Suppressor macrophage treated with lipopolysaccharide for 1 hour (primary cell): ENCODE results near the gene EIF1.

Experiments
- DNase-seq, 3 donors: peaks; one replicate each; pipeline ENCODE4 v3.0.0-alpha.2; 2020 to 2022

Gene EIF1

DNA sequence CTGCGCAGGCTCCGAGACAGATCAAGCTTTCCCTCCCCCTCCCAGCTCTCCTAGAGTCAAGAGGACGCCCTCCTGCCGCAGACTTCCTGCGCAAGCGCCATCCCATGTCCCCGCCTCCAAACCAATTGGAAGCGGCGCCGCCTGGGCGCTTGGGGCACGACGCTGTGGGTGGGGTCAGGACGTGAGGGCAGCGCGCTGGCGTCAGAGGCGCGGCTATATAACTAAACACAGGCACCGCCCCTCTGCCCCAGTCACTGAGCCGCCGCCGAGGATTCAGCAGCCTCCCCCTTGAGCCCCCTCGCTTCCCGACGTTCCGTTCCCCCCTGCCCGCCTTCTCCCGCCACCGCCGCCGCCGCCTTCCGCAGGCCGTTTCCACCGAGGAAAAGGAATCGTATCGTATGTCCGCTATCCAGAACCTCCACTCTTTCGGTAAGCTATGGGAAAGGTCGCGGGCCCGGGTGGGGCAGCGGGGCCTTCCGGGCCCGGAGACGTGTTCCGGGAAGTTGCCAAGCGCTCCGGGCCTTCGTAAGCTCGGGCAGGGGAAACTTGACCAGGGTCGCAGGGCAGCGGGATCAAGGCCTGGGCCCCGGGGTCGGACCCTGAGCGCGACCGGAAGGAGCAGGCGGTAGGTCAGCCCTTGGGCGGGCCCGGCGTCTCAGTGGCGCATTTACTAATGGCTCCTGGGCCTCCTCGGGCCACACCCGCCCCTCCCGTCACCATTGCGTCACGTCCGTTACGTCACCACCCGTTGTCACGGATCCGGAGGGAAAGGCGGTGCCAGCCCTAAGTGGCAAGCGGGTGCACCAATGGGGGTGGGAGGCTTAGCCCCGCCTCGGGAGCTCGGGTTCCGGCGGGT, at the start of gene EIF1:
Gene EIF1 (plus strand): TSS at position 245 of the 856 bp plus-strand sequence. CDS start 154 bp downstream, at position 399.
- DNase-seq = peak; percentile 100

DNA sequence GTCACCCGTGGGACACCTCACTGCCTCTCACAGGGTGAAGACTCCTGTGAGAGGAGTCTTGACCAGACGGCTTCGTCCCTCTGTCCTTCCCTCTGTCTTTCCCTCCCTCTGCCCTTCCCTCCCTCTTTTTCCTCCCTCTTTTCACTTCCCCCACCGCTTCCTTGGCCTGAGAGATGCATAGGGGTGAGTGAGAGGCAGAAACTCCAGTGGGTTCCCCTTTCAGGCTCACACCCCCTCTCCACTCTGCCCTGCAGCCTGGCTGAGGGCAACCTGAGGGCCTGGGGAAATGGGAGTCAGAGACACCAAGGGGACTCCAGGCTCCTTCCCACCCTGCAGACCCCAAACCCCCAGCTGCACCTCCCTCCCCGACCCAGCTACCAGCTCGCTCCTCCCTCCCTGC, 49.7 kb upstream of the EIF1 start:
- peak; percentile 31 to 52 (median 42) for DNase-seq

DNA sequence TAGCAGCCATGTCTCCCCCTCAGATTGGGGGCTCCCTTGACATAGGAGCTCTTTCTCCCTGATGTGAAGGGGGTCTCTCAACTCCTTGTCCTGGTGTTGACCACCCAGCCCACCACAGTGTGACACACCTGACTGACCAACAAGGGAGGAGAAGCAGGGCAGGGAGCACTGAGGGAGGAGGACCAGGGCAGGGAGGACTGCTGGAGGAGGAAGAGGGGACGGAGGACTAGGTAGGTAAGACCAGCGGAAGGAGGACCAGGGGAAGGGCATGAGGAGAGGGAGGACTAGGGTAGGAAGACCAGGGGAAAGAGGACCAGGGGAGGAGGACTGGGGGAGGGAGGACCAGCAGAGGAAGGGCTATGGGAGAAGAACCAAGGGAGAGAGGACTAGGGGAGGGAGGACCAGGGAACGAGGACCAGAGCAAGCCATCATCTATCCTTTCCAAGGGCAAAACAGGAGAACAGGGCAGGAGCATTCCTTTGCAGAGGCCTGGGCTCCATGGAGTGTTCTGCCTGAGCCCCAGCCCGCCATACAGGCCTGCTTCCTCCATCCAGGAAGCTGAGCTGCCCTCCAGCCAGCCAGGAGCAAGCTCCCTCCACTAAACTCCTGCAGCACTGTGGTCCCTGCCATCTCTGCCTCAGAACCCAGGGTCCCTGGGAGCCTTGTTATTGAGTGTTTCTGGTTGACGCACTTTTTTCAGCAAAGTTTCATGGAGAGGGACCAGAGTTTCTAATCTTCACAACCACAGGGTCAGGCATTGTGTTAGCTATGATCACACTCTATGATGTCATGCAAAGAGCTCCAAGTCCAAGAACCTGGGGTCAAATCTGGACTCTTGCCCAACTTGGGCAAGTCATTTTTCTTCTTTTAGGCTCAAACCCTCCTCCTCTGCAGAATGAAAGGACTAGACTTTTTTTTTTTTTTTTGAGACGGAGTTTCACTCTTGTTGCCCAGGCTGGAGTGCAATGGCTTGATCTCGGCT, 48.9 kb upstream of the EIF1 start:
- DNase-seq = peak in 2 of 3 donors; percentile 27 to 43

DNA sequence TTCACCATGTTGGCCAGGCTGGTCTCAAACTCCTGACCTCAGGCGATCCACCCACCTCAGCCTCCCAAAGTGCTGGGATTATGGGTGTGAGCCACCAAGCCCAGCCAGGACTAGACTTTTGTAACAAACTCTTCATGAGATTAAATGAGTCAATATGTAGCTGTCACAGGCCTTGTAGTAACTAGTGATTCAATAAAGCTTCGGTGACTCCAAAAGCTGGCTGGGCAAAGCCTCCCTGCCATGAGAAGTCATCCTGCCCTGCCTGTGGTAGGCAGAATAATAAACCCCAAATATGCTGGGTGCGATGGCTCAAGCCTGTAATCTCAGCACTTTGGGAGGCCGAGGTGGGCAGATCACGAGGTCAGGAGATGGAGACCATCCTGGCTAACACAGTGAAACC, 48.1 kb upstream of the EIF1 start:
- peak in 2 of 3 donors; percentile 12 to 35 for DNase-seq

DNA sequence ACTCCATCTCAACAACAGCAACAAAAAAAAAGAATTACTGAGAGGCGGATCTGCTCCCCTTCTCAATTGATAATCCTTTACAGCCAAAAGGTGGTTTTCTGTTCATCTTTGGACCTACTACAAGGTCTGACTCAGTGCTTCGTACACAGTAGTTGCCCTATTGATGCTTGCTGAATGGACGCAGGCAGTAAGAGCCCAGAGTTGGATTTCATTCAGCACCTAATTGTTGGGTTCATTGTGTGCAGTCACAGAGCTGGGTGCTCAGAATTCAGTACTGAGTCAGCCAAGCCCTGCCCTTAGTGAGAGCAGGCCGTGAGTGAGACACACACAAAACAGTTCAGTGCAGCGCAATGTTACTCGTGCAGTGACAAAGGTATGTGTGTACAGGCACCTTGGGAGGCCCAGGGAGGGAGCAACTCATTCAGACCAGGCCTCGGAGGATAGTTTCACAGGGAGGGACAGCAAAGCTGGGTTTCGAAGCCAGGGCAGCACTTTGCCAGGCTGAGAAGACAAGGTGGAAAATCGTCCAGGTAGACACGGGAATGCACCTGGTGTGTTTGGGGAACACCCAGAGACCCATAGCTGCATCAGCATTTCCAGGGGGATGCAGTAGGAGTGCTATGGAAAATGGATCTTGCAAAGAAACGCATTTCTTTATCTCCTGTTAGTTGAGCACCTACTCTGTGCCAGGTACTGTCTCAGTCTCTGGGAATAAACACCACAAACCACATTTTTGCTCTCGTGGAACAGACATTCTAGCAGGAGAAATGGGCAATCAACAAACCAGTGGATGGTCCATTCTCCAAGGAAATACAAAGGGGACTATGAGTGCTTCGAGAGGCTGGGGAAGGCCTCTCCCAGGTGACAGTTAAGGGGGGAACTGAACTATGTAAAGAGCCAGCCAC, 46.2 kb upstream of the EIF1 start:
- no peak for DNase-seq

DNA sequence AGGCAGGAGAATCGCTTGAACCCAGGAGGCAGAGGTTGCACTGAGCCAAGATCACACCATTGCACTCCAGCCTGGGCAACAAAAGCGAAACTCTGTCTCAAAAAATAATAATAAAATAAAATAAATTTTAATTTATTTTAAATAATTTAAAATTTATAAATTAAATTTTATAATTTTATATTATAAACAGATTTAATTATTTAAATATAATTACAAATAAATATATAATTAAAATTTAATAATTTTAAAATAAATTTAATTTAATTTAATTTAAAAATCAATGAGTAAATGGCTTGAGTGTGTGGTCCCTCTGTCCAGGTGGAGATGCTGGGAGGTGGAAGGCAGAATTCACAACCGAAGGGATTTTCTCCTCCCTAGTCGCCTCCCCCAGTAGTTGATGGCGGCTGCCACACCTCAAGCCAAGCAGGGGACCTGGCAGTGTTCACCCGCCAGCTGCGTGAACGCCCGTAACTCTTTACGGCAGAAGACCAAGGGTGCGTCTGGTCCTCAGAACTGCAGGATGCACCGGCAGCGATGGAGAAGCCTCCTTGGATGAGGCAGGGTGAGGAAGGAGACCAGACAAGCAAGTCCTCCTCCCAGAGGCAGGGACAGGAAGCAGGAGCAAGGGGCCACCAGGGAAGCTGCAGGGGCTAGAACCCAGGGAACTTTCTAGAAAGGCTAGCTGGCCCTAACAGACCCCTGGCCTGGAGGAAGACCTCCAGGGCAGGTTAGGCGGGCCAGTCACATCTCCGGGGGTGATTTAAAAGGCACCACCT, 41.5 kb upstream of the EIF1 start:
- DNase-seq = no peak

DNA sequence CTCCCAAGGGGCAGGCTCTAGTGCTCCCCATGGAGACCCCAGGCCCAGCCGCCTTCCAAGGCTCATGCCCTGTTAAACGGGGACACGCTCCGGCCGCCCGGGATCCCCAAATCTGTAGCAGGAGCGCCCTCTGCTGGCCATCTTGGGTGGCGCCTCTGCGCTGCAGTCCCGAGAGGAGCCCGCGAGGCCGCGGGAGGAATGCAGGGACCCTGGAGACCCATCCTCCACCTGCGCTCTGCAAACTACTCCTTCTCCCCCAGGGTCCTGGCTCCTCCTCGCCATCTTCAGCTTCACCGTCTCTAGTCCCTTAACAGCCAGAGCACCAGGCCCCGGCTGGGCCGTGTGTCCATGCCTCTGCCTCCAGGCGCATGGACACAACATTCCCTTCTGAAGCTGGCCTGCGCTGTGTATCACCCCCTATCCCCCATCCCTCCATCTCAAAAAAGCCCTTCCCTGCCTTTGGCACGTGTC, 40.7 kb upstream of the EIF1 start:
- DNase-seq = peak; percentile 85 to 92 (median 90)

DNA sequence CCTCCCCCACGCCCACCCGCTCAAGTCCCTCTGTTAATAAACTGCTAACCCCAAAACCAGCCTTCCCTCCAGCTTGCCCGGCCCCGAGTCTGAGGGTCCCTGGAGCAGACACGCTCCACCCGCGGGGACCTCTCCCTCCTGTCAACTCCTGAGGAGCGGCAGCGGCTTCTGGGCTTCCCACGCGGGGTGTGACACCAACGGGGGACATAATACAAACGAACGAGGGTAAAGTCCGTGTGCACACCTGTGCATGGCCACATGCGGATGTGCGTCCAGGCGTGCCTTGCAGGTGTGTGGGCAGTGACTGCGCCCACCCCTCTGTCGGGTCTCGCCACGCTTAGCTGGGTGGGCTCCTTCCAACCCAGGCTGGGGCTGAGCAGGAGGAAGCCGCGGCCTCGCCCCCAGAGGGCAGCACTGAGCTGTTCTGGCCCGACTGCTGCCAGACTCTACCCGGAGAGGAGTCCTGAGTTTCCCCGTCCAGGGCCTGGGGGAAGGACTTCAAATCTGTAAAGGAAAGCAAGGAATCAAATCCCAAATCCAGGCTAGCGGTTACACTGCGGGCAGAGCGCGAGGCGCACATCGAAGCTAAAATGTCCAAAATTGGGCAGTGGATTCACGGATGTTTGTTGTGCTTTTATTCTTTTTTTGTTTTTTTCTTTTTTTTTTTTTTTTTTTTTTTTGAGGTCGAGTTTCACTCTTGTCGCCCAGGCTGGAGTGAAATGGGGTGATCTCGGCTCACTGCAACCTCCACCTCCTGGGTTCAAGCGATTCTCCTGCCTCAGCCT, 40.1 kb upstream of the EIF1 start:
- DNase-seq = peak; percentile 85 to 94 (median 89)

DNA sequence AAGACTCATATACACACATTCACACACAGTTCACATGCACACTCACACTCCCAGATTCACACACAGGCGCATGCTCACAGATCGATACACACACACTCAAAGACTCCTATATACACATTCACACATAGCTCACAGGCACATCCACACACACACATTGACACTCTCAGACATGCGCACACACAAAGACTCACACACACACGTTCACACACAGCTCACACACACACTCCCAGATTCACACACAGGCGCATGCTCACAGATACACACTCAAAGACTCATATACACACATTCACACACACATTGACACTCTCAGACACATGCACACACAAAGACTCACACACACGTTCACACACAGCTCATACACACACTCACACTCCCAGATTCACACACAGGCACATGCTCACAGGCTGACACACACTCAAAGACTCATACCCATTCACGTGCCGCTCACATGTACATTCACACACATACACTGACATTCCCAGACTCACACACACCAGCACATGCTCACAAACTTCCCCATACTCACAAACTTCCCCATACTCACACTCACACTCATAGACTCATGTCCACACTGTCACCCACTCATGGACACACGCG, 38.7 kb upstream of the EIF1 start:
- DNase-seq = peak in 2 of 3 donors; percentile 21 to 35

DNA sequence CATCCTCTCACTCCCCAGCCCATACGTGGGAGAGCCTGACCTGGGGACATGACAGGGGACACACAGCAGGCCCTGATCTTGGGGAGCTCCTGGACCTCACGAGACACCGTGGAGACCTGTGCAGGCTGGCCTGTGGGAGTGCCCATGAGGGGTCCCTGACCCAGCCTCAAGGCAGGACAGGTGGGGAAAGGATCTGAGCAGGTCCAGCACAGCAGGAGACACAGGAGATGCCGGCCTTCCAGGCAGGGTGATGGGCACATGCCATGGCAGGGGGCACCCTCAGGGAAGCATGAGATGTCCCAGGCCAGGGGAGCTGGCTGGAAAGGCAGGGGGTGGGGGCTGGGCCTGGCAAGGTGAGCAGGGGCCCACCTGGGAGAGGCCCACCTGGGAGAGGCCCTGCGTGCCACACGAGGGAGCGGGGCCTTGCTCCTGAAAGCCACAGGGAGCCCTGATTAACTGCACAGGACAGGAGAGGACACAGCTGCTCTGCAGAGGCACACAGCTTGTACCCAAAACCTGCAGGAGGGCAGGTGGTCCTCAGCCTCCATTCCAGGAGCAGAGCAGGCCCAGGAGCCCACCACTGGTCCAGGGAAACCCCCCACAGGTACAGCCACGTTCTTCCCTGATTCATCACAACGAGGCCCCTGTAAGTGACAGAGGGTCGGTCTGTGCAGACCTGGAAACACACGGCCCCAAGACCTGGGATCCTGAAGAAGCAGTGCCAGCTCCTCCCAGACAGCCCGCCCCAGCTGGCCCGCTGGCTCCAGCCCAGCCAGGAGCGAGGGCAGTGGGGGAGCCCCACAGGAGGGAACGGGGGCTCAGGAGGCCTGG, 37.7 kb upstream of the EIF1 start:
- peak in 1 of 3 donors; percentile 18 for DNase-seq

DNA sequence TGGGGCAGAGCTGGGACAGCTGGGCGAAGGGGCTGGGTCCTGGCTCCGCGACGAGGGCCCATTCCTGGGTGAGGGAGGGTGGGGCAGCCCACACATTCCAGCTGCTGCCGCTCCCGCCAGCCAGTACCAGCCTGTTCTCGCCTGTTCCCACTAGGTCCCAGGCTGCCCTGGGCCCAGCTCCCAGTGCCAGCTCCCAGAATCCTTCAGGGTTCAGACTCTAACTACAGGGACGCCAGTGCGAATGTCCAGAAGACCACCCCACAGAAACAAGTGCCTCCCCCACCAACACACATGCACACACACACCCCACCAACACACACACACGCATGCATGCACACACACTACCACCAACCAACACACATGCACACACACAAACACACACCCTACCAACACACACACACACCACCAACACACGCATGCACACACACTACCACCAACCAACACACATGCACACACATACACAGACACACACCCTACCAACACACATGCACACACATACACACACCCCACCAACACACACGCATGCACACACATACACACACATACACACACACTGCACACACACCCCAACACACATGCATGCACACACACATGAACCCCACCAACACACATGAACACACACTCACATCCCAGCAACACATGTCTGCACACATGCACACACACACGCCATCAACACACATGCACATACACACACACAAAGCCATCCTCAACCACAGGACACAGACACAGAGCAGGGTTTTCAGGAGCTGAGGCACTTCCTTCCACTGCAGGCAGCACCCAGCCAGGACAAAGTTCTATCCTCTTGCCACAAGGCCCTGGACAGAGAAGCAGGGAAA, 36.8 kb upstream of the EIF1 start:
- DNase-seq = no peak

DNA sequence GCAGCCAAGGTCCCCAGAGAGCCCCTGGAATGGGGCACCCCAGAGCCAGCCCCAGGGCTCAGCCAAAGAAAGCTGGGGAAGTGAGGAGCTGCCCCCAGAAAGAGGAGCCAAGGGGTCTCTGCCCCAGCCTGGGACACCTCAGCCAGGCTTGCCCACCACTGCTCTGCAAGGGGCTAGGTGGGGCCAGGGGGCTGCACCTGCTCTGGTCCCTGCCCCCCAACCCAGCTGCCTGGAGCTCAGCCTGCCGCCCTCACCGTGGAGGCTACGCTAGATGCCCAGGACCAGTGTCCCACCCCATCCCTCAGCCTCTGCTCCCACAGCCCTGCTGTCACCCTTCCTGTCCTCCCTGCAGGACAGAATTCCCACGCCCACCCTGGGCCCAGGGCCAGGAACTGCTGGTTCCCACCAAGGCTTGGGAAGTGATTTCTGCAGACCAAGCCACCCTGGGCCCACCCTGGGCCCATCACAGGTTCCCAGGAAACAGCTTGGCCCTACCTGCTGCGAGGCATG, 36.2 kb upstream of the EIF1 start:
- DNase-seq = no peak

DNA sequence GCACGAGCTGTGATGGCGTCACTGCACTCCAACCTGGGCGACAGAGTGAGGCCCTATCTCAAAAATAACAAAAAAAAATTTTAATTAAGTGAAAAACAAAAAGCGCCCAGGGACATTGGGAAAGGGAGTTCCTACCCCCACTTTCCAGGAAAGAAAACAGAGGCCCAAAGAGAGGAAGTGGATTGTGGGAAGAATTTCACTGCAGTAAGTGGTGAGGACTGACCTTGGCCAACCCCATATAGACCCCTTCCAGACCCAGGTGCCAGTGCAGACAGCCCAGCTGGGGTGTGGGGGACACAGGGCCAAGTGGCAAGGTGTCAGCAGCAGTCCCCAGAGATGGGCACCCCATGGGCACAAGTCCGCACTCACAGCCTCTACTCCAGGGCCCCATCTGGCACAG, 35.3 kb upstream of the EIF1 start:
- DNase-seq = no peak

DNA sequence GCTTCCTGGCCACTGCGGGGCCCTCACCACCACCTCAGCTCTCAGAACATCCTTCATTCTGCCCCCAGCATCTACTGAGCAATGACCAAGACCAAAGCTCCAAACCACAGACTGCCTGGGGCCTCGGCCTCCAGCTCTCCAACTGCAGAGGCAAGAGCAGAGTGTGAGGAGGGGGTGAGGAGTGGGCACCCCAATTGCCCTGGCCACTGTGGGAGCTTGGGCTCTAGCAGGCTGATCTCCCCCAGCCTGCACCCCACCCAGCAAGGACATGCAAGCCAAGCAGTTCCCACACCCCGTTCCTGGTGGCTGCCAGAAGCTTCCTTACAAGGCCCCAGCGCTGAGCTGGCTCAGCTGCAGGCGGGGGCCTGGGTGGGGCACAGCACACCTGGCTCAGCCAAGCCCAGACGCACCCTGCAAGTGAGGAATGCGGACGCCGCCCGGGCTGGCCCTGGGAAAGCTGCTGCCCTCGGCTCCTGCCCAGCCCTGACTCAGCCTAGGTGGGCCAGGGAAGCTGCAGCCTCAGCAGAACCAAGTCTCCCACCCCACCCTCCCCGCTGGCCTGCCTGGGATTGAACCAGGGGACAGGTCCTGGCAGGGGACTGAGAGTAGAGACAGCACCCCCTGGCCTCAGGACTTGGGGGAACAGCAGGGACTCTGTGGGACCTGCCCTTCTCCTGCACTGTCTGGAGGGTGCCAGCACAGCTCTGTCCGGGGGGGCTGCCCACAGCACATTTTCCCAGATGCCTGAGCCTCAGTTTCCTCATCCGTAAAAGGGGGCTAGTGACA, 34.6 kb upstream of the EIF1 start:
- DNase-seq = no peak

DNA sequence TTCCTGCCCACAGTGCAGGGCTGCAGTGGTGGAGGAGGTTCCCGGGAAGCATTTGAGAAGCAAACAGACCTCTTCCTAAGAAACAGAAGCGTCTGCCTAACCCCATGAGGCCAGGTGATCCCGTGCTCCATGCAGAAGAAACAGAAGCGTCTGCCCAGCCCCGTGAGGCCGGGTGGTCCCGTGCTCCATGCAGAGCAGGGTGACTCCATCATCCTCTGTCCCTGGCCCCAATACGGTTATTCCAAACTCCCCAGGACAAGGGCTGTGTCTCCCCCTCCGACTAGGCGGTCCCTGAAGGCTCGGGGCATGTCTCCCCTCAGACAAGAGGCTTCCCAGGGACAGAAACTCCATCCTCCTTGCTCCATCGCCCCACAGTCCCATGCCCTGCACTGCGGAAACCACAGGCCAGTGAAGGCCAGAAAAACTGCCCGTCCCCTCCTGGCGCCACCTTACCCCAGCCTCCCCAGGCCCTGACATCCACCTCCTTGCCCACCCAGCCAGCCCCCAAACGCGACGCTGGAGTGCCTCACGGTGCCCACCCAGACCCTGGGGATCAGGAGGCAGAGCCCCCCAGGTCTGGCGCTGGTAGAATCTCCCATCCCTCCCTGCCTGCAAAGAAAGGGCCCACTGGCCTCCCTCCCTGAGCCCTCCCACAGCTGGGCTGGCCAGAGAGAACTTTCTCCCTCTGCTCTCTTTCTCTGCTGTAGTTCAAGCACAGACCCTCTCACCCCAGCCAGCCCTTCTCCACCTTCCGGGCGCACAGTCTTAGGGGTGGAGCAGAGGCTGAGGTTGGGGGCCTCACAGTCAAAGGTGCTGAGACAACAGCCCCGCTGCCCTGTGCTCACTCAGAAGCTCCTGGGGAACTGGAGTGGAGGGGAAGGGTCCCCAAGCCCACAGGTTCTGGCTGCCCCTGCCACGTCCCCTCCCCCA, 33.7 kb upstream of the EIF1 start:
- DNase-seq = no peak

DNA sequence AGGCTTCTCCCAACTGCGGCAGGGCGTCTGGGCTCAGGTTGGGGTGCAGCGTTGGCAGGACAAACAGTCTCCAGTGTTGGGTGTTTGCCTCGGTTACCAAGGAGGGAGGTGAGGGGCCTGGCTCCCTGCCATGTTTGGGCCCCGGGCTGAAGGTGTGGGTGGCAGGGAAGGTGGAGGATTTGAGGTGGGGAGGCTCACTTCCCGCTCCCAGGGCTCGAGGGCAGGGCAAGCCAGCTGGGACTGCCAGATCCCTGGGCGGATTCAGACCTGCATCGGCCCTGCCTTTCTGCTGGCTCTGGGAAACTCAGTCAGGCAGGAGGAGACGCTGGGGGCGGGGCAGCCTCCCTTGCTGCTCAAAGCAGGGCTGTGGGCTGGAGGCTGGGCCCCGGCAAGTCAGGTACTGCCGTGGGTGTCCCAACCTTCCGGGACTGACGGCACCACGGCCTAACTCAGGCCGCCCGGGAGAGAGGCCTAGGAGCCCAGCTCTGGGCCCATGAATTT, 33.0 kb upstream of the EIF1 start:
- no peak for DNase-seq
